RPMI7951 (cell line): ENCODE data around the gene ZNF101. TPM values are rescaled to one million over a fixed set of nuclear protein-coding genes. Genes with fewer than 3 reads are reported as not detected.
A peak's percentile ranks its signal among the peaks of the same experiment; 100 is the strongest.

Experiments used
- DNase-seq: peaks from one replicate; pipeline ENCODE4 v3.0.0-alpha.2; 2012; ENCODE audit warnings: low read depth
- total RNA-seq: library from RNA; depleted of rRNA; stranded (reverse); fragments of >200 nt; shearing (Covaris generic); gene quantifications from 2 replicates; pipeline ENCODE4 v1.2.3, GENCODE V29; 2014; rRNA removed

Gene ZNF101
- 5.2 and 9.3 TPM in 2 replicates for total RNA-seq

GRCh38 chr19:19668230-19669012 is at the start of gene ZNF101:
TSS of gene ZNF101 (plus strand) at chr19:19668839. CDS start at chr19:19668964, 125 bp downstream.
- peak; percentile 91 for DNase-seq

- no peak for DNase-seq
These were observed 49.3 kb upstream of the ZNF101 start for GRCh38 chr19:19619181-19619848.

GRCh38 chr19:19619849-19620210 is 48.8 kb upstream of the ZNF101 start:
- DNase-seq: no peak

GRCh38 chr19:19623383-19623782 is 45.3 kb upstream of the ZNF101 start:
- DNase-seq: no peak

- no peak for DNase-seq
These were observed 44.5 kb upstream of the ZNF101 start for GRCh38 chr19:19624032-19624570.

GRCh38 chr19:19626516-19627472 is 41.8 kb upstream of the ZNF101 start:
- no peak for DNase-seq

- DNase-seq: no peak
These were observed 40.8 kb upstream of the ZNF101 start, which contains the start of gene LPAR2 for GRCh38 chr19:19627621-19628500. TSS of gene LPAR2 (minus strand) at chr19:19628220. CDS start at chr19:19627275, 945 bp downstream.

- peak; percentile 80 for DNase-seq
These were observed 40.0 kb upstream of the ZNF101 start for GRCh38 chr19:19628501-19629134.

- no peak for DNase-seq
These were observed 38.6 kb upstream of the ZNF101 start for GRCh38 chr19:19630062-19630414.

- DNase-seq: no peak
These were observed 38.2 kb upstream of the ZNF101 start for GRCh38 chr19:19630426-19630825.

GRCh38 chr19:19631346-19631745 is 37.3 kb upstream of the ZNF101 start:
- DNase-seq: no peak

GRCh38 chr19:19632661-19633060 is 36.0 kb upstream of the ZNF101 start:
- DNase-seq: no peak

- DNase-seq: no peak
These were observed 34.7 kb upstream of the ZNF101 start for GRCh38 chr19:19633711-19634515.

- no peak for DNase-seq
These were observed 33.9 kb upstream of the ZNF101 start for GRCh38 chr19:19634516-19635312.

- DNase-seq: no peak
These were observed 33.3 kb upstream of the ZNF101 start for GRCh38 chr19:19635313-19635702.

GRCh38 chr19:19636573-19637185 is 32.0 kb upstream of the ZNF101 start:
- no peak for DNase-seq

- no peak for DNase-seq
These were observed 31.5 kb upstream of the ZNF101 start for GRCh38 chr19:19637186-19637522.

GRCh38 chr19:19637523-19638251 is 31.0 kb upstream of the ZNF101 start:
- no peak for DNase-seq
